Stimulated activated naive B cell treated with anti-CD40 and anti-IgM and Interleukin-4, amounts not matched to agents 10 μg/mL and 1 μg/mL and 100 μg/mL, for 72 hours (primary cell): Measurements from ENCODE around the gene MB21D2.

Experiments
- ATAC-seq, 2 donors: fragments of 150-1000 bp; cut with Tn5 transposase; replicated peaks; 2 replicates each; pipeline ENCODE4 v1.10.0; 2021; ENCODE audit warnings: moderate library complexity in 1 of 2
- DNase-seq: peaks from one replicate; pipeline ENCODE4 v3.0.0; 2021
- H3K27ac Mint-ChIP-seq: one replicate; pipeline ENCODE4 v1.8.0; 2022; ENCODE audit warnings: mild to moderate bottlenecking, mixed read lengths
- H3K27me3 Mint-ChIP-seq, 2 donors: one replicate each; pipeline ENCODE4 v1.8.0; 2022; ENCODE audit warnings: mixed read lengths in 2 of 2
- H3K36me3 Mint-ChIP-seq, 2 donors: one replicate each; pipeline ENCODE4 v1.8.0; 2022; ENCODE audit warnings: mixed read lengths in 2 of 2, mild to moderate bottlenecking in 1 of 2
- H3K4me1 Mint-ChIP-seq, 2 donors: one replicate each; pipeline ENCODE4 v1.8.0; 2022; ENCODE audit warnings: mixed read lengths in 2 of 2, mild to moderate bottlenecking in 1 of 2
- H3K4me3 Mint-ChIP-seq, 2 donors: one replicate each; pipeline ENCODE4 v1.8.0; 2022; ENCODE audit warnings: mild to moderate bottlenecking in 2 of 2, mixed read lengths in 2 of 2, moderate library complexity in 1 of 2
- H3K9me3 Mint-ChIP-seq, 2 donors: one replicate each; pipeline ENCODE4 v1.8.0; 2022; ENCODE audit warnings: mixed read lengths in 2 of 2, mild to moderate bottlenecking in 1 of 2

Gene MB21D2

DNA sequence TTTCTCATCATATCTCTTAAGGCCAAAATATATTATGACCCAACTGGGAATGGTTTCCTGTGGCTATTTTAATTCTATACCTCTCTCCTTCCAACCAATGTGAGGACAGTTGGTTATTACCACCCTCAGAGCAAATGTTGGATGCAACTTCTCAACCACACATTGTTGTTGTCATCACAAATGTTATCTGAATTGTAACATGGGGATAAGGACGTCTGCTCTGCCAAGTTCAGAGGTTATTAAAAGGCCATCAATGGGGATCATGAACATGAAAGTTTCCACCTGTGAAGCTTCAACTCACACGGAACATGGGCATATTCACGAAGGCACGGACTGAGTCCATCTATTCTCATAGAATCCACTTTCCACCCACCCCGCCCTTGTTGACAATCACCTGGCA, 46.8 kb downstream of the MB21D2 start:
- DNase-seq (no peak), ATAC-seq (no peak)
- Mint-ChIP-seq H3K36me3 (no peaks in the 10 kb centered on the region), H3K4me3 (no peak overlapping the region), H3K9me3 (no peaks in the 10 kb centered on the region), H3K4me1 (no peaks in the 10 kb centered on the region), H3K27me3 (peaks cover 0 to 15% of the 10 kb centered on the region in 2 donors), H3K27ac (no peak overlapping the region)

- ATAC-seq = no peak
- no peak overlapping the region for H3K27ac Mint-ChIP-seq
- no peak for DNase-seq
- peaks cover 0 to 2% of the 10 kb centered on the region in 2 donors for H3K4me1 Mint-ChIP-seq
- peaks cover 0 to 8% of the 10 kb centered on the region in 2 donors for H3K27me3 Mint-ChIP-seq
- no peaks in the 10 kb centered on the region for H3K9me3 Mint-ChIP-seq
- H3K4me3 Mint-ChIP-seq = no peak overlapping the region
- no peaks in the 10 kb centered on the region for H3K36me3 Mint-ChIP-seq
These were observed 48.3 kb downstream of the MB21D2 start for GRCh38 chr3:192869131-192870031.

- peaks cover 0 to 8% of the 10 kb centered on the region in 2 donors for H3K27me3 Mint-ChIP-seq
- H3K4me1 Mint-ChIP-seq = peaks cover 0 to 2% of the 10 kb centered on the region in 2 donors
- ATAC-seq (no peak), DNase-seq (no peak)
- H3K36me3 Mint-ChIP-seq = no peaks in the 10 kb centered on the region
- no peak overlapping the region for H3K4me3 Mint-ChIP-seq
- no peak overlapping the region for H3K27ac Mint-ChIP-seq
- no peaks in the 10 kb centered on the region for H3K9me3 Mint-ChIP-seq
These were observed 50.0 kb downstream of the MB21D2 start for GRCh38 chr3:192867645-192868044.

- peaks cover 0 to 2% of the 10 kb centered on the region in 2 donors for H3K4me1 Mint-ChIP-seq
- no peaks in the 10 kb centered on the region for H3K9me3 Mint-ChIP-seq
- DNase-seq = no peak
- no peaks in the 10 kb centered on the region for H3K36me3 Mint-ChIP-seq
- no peak for ATAC-seq
- peaks cover 0 to 8% of the 10 kb centered on the region in 2 donors for H3K27me3 Mint-ChIP-seq
- no peak overlapping the region for H3K4me3 Mint-ChIP-seq
- no peak overlapping the region for H3K27ac Mint-ChIP-seq
These were observed 50.9 kb downstream of the MB21D2 start for GRCh38 chr3:192866804-192867203.

DNA sequence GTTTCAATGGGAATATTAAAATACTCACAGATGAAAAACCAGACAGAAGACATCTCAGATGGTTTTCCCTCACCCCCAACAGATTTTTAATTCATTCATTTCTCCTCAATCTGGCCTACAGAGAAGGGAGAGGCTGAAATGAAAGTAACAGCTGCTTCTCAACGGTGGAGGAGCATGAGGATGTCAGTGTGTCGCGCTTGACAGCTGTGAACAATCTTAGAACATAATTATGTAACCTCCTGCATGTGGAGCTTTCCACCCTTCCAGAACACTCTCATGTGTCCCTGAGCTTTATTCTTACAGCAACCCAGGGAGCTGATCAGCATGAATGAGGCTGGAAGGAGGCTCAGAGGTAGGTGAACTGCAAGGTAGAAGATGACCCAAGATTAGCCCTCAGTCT, 52.7 kb downstream of the MB21D2 start:
- H3K4me3 Mint-ChIP-seq = no peak overlapping the region
- peak overlapping the region; percentile 43 for H3K27ac Mint-ChIP-seq
- no peak for ATAC-seq
- peaks cover 0 to 2% of the 10 kb centered on the region in 2 donors for H3K4me1 Mint-ChIP-seq
- DNase-seq = no peak
- H3K27me3 Mint-ChIP-seq = peaks cover 0 to 8% of the 10 kb centered on the region in 2 donors
- no peaks in the 10 kb centered on the region for H3K36me3 Mint-ChIP-seq
- no peaks in the 10 kb centered on the region for H3K9me3 Mint-ChIP-seq

- Mint-ChIP-seq H3K9me3 (no peaks in the 10 kb centered on the region), H3K4me1 (peaks cover 0 to 2% of the 10 kb centered on the region in 2 donors), H3K36me3 (no peaks in the 10 kb centered on the region), H3K27ac (no peak overlapping the region), H3K27me3 (peaks cover 0 to 4% of the 10 kb centered on the region in 2 donors), H3K4me3 (no peak overlapping the region)
- no peak for ATAC-seq
- no peak for DNase-seq
These were observed 54.6 kb downstream of the MB21D2 start for GRCh38 chr3:192863091-192863420.

GRCh38 chr3:192862408-192863090, 55.1 kb downstream of the MB21D2 start:
- Mint-ChIP-seq H3K36me3 (no peaks in the 10 kb centered on the region), H3K27me3 (peaks cover 0 to under 1% of the 10 kb centered on the region in 2 donors), H3K4me1 (peaks cover 0 to 2% of the 10 kb centered on the region in 2 donors)

GRCh38 chr3:192861972-192862371, 55.7 kb downstream of the MB21D2 start:
- H3K27me3 Mint-ChIP-seq = no peaks in the 10 kb centered on the region
- H3K36me3 Mint-ChIP-seq = no peaks in the 10 kb centered on the region
- no peak overlapping the region for H3K27ac Mint-ChIP-seq
- H3K9me3 Mint-ChIP-seq = no peaks in the 10 kb centered on the region
- DNase-seq (no peak), ATAC-seq (no peak)
- peaks cover 0 to 2% of the 10 kb centered on the region in 2 donors for H3K4me1 Mint-ChIP-seq
- H3K4me3 Mint-ChIP-seq = no peak overlapping the region

More at GRCh38 chr3:192862408-192863090, 55.1 kb downstream of the MB21D2 start:
- ATAC-seq (no peak), DNase-seq (no peak)
- Mint-ChIP-seq H3K4me3 (no peak overlapping the region), H3K9me3 (no peaks in the 10 kb centered on the region), H3K27ac (no peak overlapping the region)

GRCh38 chr3:192860454-192860853, 57.2 kb downstream of the MB21D2 start:
- Mint-ChIP-seq H3K27ac (no peak overlapping the region), H3K27me3 (no peaks in the 10 kb centered on the region), H3K36me3 (no peaks in the 10 kb centered on the region), H3K4me3 (no peak overlapping the region), H3K4me1 (peaks cover 0 to 2% of the 10 kb centered on the region in 2 donors), H3K9me3 (no peaks in the 10 kb centered on the region)
- DNase-seq = no peak
- ATAC-seq = no peak

- no peaks in the 10 kb centered on the region for H3K36me3 Mint-ChIP-seq
- ATAC-seq = no peak
- no peaks in the 10 kb centered on the region for H3K9me3 Mint-ChIP-seq
- no peaks in the 10 kb centered on the region for H3K27me3 Mint-ChIP-seq
- H3K4me1 Mint-ChIP-seq = no peaks in the 10 kb centered on the region
- no peak overlapping the region for H3K27ac Mint-ChIP-seq
- no peak overlapping the region for H3K4me3 Mint-ChIP-seq
- DNase-seq = no peak
These were observed 58.6 kb downstream of the MB21D2 start for GRCh38 chr3:192858849-192859585.

GRCh38 chr3:192857260-192857661, 60.4 kb downstream of the MB21D2 start:
- ATAC-seq (no peak), DNase-seq (no peak)
- H3K4me3 Mint-ChIP-seq = no peak overlapping the region
- no peaks in the 10 kb centered on the region for H3K36me3 Mint-ChIP-seq
- H3K27ac Mint-ChIP-seq = no peak overlapping the region
- H3K9me3 Mint-ChIP-seq = no peaks in the 10 kb centered on the region
- H3K4me1 Mint-ChIP-seq = no peaks in the 10 kb centered on the region
- H3K27me3 Mint-ChIP-seq = peaks cover 0 to 7% of the 10 kb centered on the region in 2 donors

DNA sequence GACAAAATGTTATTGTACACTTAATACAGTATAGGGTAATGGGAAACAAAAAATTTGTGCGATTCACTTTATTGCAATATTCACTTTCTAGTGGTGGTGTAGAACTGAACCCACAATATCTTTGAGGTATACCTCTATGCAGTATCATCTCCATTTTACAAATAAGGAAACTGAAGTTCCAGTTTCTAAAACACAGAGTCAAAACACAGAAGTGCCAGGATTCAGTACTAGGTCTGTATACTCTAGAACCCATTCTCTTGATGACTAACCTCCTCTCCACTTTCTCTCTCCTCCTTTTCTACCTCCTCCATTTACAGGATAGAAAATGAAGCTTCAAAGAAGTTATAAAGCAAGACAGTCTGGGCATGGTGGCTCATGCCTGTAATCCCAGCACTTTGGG, 62.2 kb downstream of the MB21D2 start:
- Mint-ChIP-seq H3K27me3 (peaks cover 7 to 14% of the 10 kb centered on the region in 2 donors), H3K27ac (no peak overlapping the region), H3K4me1 (peaks cover 4 to 8% of the 10 kb centered on the region in 2 donors), H3K4me3 (no peak overlapping the region), H3K9me3 (no peaks in the 10 kb centered on the region), H3K36me3 (peaks cover 0 to 2% of the 10 kb centered on the region in 2 donors)
- DNase-seq = no peak
- no peak for ATAC-seq

DNA sequence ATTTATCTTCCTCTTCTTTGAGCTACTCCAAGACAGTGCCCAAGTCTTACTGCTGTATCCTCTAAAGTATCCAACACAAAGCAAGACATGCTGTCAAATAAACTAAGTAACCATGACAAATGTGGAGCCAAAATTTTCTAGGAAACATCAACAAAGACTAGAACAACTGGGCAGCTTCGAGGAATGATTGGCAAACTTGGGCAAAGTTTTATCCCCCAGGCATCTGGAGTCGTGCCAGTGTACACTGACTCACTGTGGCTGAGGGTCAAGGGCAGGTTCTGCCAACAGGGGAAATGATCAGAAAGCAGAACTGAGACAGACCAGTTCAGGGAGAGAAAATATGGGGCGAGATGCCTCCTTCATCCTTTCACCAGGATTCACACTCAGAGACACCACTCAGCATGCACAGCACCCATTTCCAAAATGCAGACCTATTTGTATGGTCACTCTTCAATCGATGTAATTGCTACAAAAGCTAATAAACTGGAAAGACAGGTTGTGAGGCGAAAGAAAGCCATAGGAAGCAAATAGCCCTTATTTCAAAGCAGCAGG, 65.8 kb downstream of the MB21D2 start:
- H3K27me3 Mint-ChIP-seq = peaks cover 9 to 16% of the 10 kb centered on the region in 2 donors
- no peak overlapping the region for H3K27ac Mint-ChIP-seq
- H3K9me3 Mint-ChIP-seq = peaks cover 0 to 1% of the 10 kb centered on the region in 2 donors
- H3K4me1 Mint-ChIP-seq = peaks cover 6 to 10% of the 10 kb centered on the region in 2 donors
- H3K4me3 Mint-ChIP-seq = no peak overlapping the region
- H3K36me3 Mint-ChIP-seq = peaks cover 0 to 2% of the 10 kb centered on the region in 2 donors
- peak; percentile 7 for DNase-seq
- ATAC-seq = peak; percentile 74 to 77

GRCh38 chr3:192850451-192850981, 67.1 kb downstream of the MB21D2 start:
- H3K4me1 Mint-ChIP-seq = peaks cover 6 to 10% of the 10 kb centered on the region in 2 donors
- ATAC-seq (peak; percentile 78 to 84), DNase-seq (no peak)
- H3K27me3 Mint-ChIP-seq = peaks cover 9 to 16% of the 10 kb centered on the region in 2 donors
- H3K9me3 Mint-ChIP-seq = peaks cover 0 to 1% of the 10 kb centered on the region in 2 donors
- H3K4me3 Mint-ChIP-seq = no peak overlapping the region
- H3K27ac Mint-ChIP-seq = peak overlapping the region; percentile 3
- H3K36me3 Mint-ChIP-seq = peaks cover 0 to 2% of the 10 kb centered on the region in 2 donors
